LNCAP (cell line): Measurements from ENCODE around the gene NEMP2.

Source experiments
- TF ChIP-seq, protein P1 (sequence below): fragments of 450-650 bp; IDR thresholded peaks from 2 replicates; pipeline ENCODE4 v1.5.1; 2017; ENCODE audit warnings: mild to moderate bottlenecking

The NEMP2 gene

DNA sequence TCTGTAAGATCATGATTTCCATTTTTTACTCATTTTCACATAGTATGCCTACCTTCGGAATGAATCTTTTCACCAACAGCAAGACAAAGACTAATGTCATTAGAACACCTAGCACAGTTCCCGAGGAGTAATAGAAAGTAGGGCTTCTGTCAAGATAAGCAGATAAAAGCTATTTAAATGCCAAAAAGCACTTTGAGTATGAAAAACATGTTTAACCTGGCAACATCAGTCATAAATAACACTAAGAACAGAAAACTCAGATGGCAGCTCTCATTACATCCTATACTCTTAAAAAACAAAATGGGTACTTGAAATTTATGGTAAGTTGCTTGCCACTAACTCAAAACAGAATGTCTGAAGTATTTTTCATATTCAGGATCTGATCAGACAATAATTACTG lies 17.1 kb downstream of the NEMP2 start:
- TF ChIP-seq, protein P1, sequence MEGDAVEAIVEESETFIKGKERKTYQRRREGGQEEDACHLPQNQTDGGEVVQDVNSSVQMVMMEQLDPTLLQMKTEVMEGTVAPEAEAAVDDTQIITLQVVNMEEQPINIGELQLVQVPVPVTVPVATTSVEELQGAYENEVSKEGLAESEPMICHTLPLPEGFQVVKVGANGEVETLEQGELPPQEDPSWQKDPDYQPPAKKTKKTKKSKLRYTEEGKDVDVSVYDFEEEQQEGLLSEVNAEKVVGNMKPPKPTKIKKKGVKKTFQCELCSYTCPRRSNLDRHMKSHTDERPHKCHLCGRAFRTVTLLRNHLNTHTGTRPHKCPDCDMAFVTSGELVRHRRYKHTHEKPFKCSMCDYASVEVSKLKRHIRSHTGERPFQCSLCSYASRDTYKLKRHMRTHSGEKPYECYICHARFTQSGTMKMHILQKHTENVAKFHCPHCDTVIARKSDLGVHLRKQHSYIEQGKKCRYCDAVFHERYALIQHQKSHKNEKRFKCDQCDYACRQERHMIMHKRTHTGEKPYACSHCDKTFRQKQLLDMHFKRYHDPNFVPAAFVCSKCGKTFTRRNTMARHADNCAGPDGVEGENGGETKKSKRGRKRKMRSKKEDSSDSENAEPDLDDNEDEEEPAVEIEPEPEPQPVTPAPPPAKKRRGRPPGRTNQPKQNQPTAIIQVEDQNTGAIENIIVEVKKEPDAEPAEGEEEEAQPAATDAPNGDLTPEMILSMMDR, result no peak

DNA sequence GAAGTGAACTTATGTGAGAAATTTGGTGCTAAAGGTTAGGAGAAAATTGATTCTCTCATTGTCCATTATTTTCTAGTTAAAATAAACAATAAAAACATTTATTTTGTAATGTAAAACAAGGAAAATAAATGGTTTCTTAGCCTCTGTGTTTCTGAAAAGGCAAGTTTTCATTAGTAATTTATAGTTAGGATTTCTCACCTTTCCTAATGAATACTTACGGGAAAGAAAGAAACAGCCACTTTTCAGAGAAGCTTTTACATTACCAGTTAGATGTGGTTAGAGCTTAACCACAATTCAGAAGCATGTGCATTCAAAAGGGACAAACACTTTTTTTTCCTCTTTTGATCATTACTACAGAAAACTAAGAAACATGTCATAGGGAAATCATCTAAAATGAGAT lies 18.8 kb downstream of the NEMP2 start:
- TF ChIP-seq, protein P1, result no peak

GRCh38 chr2:190514676-190515075 lies 19.8 kb downstream of the NEMP2 start:
- TF ChIP-seq, protein P1, result no peak

DNA sequence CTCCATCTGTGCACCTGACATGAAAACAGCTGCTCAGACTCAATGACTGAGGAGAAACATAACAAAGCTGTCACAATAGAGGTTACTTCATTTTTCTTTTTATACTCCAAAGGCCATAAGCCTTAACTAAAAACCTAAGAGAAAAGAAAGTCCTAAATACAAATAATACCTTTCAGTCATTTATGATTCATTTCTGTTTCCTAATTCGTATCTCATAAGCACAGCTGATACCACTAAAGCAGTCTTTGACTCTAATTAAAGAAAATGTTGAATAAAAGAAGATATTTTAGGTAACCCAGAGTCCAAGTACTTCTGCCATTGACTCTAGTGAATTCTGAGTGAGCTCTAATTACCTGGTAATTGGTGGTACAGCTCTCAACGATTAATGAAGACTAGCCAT lies 20.6 kb downstream of the NEMP2 start:
- TF ChIP-seq, protein P1, result no peak

DNA sequence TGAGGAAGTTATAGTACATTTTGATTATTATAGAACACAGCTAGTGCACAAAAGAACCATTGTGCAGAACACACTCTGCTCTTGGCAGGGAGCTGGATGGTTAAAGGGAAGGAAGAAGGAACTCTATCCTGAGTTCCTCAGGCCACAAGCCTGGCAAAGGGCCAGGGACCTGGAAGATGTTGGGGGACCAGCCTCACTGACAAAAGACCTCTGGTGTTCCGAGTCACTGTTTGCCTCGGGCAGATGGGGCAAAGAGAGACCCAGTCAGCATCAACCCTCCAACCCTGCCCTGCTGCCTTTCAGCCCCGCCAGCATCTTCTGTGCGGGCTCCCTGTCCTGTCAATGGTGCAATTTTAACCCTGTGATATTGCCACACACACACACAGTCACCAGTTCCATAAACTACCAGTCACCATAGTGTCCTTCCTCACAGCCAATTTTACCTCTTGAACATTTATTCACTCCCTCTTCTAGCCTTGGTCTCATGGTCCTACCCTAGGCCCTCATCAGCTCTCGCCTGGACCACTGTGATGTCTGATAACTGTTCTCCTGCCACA lies 21.9 kb downstream of the NEMP2 start:
- TF ChIP-seq, protein P1, result no peak

GRCh38 chr2:190511104-190511503 lies 23.4 kb downstream of the NEMP2 start:
- TF ChIP-seq, protein P1, result peak; percentile 50; the same call in 1 of the 2 replicates

DNA sequence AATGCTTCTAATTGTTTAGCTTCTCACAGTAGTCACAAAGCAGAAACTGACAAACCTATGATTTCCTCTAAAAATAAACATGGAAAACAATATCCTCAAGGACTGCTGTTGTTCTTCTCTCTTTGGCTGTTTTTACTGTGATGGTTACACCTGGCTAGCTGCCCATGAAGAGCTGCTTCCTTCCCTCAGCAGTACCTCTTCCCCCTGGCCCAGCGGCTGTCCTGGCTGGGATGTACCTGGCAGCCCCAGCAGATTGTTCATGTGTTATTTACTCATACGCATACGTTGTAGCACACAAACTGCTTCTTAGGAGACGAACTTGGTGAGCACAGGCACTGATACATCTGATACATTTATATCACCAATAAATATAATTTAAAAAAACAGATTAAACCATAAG lies 27.4 kb downstream of the NEMP2 start:
- TF ChIP-seq, protein P1, result no peak

- TF ChIP-seq, protein P1, result no peak
These were observed 27.9 kb downstream of the NEMP2 start for GRCh38 chr2:190506666-190507065.
